Liver (tissue), 9 donors: ENCODE results near the gene VSIG10L. TPM values are rescaled to one million over a fixed set of nuclear protein-coding genes. Genes with fewer than 3 reads are reported as not detected.

Experiments
- DNase-seq: peaks from one replicate; pipeline ENCODE4 v3.0.0-alpha.2; 2017; ENCODE audit warnings: low spot score
- H3K27ac ChIP-seq, 2 donors: one replicate each; pipeline ENCODE4 v1.7.0; 2013; ENCODE audit warnings: inconsistent platforms in 2 of 2, low read length in 2 of 2, control low read depth in 1 of 2, low read depth in 1 of 2, mild to moderate bottlenecking in 1 of 2
- H3K27me3 ChIP-seq, 4 donors: one replicate each; pipeline versions ENCODE4 v1.6.1 to v1.7.0; 2013; ENCODE audit warnings: low read length in 3 of 4, inconsistent platforms in 1 of 4, mild to moderate bottlenecking in 1 of 4, moderate library complexity in 1 of 4; ENCODE audit not compliant: control insufficient read depth in 4 of 4, insufficient read depth in 4 of 4
- H3K36me3 ChIP-seq, 4 donors: one replicate each; pipeline versions ENCODE4 v1.6.1 to v1.7.0; 2013; ENCODE audit warnings: low read length in 3 of 4, mild to moderate bottlenecking in 3 of 4, low read depth in 1 of 4, moderate library complexity in 1 of 4; ENCODE audit not compliant: control insufficient read depth in 4 of 4, insufficient read depth in 3 of 4
- H3K4me1 ChIP-seq, 4 donors: one replicate each; pipeline versions ENCODE4 v1.6.1 to v1.7.0; 2013; ENCODE audit warnings: low read length in 3 of 4, mild to moderate bottlenecking in 3 of 4, moderate library complexity in 1 of 4; ENCODE audit not compliant: control insufficient read depth in 4 of 4, insufficient read depth in 4 of 4
- H3K4me3 ChIP-seq, 3 donors: one replicate each; pipeline versions ENCODE4 v1.6.1 to v1.7.0; 2013; ENCODE audit warnings: low read length in 3 of 3, control low read depth in 1 of 3, low read depth in 1 of 3, mild to moderate bottlenecking in 1 of 3
- H3K9ac ChIP-seq, 2 donors: one replicate each; pipeline ENCODE4 v1.7.0; 2013; ENCODE audit warnings: low read length in 2 of 2, mild to moderate bottlenecking in 2 of 2, moderate library complexity in 2 of 2, control low read depth in 1 of 2, low read depth in 1 of 2
- H3K9me3 ChIP-seq, 4 donors: one replicate each; pipeline versions ENCODE4 v1.6.1 to v1.7.0; 2013; ENCODE audit warnings: low read length in 3 of 4; ENCODE audit not compliant: control insufficient read depth in 4 of 4
- EGR1 ChIP-seq, 2 donors: IDR thresholded peaks; 2 replicates each; pipeline ENCODE4 v1.6.1; 2016 to 2018; ENCODE audit warnings: antibody characterized with exemption in 2 of 2, low read depth in 2 of 2
- FOXA1 ChIP-seq: IDR thresholded peaks from 2 replicates; pipeline ENCODE4 v1.6.1; 2016; ENCODE audit warnings: antibody characterized with exemption
- FOXA2 ChIP-seq: IDR thresholded peaks from 2 replicates; pipeline ENCODE4 v1.6.1; 2016; ENCODE audit warnings: antibody characterized with exemption
- GABPA ChIP-seq, 2 donors: IDR thresholded peaks in 1 of 2; conservative IDR thresholded peaks in 1 of 2; 2 replicates each; pipeline ENCODE4 v1.6.1; 2016; ENCODE audit warnings: antibody characterized with exemption in 2 of 2, mild to moderate bottlenecking in 1 of 2, moderate library complexity in 1 of 2
- HNF4A ChIP-seq, 2 donors: conservative IDR thresholded peaks; 2 replicates each; pipeline ENCODE4 v1.6.1; 2016; ENCODE audit warnings: antibody characterized with exemption in 2 of 2, mild to moderate bottlenecking in 2 of 2
- HNF4G ChIP-seq: IDR thresholded peaks from 2 replicates; pipeline ENCODE4 v1.6.1; 2016; ENCODE audit warnings: antibody characterized with exemption
- JUND ChIP-seq, 2 donors: IDR thresholded peaks; 2 replicates each; pipeline ENCODE4 v1.6.1; 2016; ENCODE audit warnings: antibody characterized with exemption in 2 of 2
- NR2F2 ChIP-seq: IDR thresholded peaks from 2 replicates; pipeline ENCODE4 v1.6.1; 2016; ENCODE audit warnings: antibody characterized with exemption
- RAD21 ChIP-seq, 2 donors: IDR thresholded peaks; 2 replicates each; pipeline ENCODE4 v1.6.1; 2016; ENCODE audit warnings: antibody characterized with exemption in 2 of 2, mild to moderate bottlenecking in 2 of 2
- RXRA ChIP-seq, 2 donors: IDR thresholded peaks; 2 replicates each; pipeline ENCODE4 v1.6.1; 2017 to 2018; ENCODE audit warnings: antibody characterized with exemption in 2 of 2, mild to moderate bottlenecking in 1 of 2
- SP1 ChIP-seq: IDR thresholded peaks from 2 replicates; pipeline ENCODE4 v1.6.1; 2018; ENCODE audit warnings: antibody characterized with exemption, mild to moderate bottlenecking
- TAF1 ChIP-seq: conservative IDR thresholded peaks from 2 replicates; pipeline ENCODE4 v1.6.1; 2016; ENCODE audit warnings: antibody characterized with exemption, mild to moderate bottlenecking
- YY1 ChIP-seq: IDR thresholded peaks from 2 replicates; pipeline ENCODE4 v1.6.1; 2016; ENCODE audit warnings: antibody characterized with exemption, mild to moderate bottlenecking
- WGBS: extraction: QIAGEN DNeasy Blood & Tissue Kit; methylation state at CpG from one replicate; pipeline ENCODE4 v1.1.7; 2013; 5-methylcytosine and 5-hydroxymethylcytosine counted together
- polyA plus RNA-seq, 2 donors: library from polyadenylated mRNA; stranded (reverse) in 1 of 2; unstranded in 1 of 2; fragments of 200-250 nt in 1 of 2; fragments of >200 nt in 1 of 2; fragmentation: Nextera tagmentation in 1 of 2; extraction: Ambion mirVana in 1 of 2; gene quantifications; one replicate each; pipeline versions ENCODE4 v1.2.1 to v1.2.3, GENCODE V29; 2013 to 2015
- total RNA-seq, 2 donors: library from RNA; depleted of rRNA; stranded (reverse); fragments of >200 nt; gene quantifications; one replicate each; pipeline ENCODE4 v1.2.3, GENCODE V29; 2014
- TF ChIP-seq, protein P1 (sequence below): IDR thresholded peaks from 2 replicates; pipeline ENCODE4 v1.6.1; 2016; ENCODE audit warnings: antibody characterized with exemption, mild to moderate bottlenecking
- TF ChIP-seq, protein P2 (sequence below): IDR thresholded peaks from 2 replicates; pipeline ENCODE4 v1.6.1; 2016; ENCODE audit warnings: antibody characterized with exemption
- TF ChIP-seq, protein P3 (sequence below): IDR thresholded peaks from 2 replicates; pipeline ENCODE4 v1.6.1; 2016; ENCODE audit warnings: antibody characterized with exemption
- TF ChIP-seq, protein P4 (sequence below): IDR thresholded peaks from 2 replicates; pipeline ENCODE4 v1.6.1; 2016; ENCODE audit warnings: antibody characterized with exemption
- TF ChIP-seq, protein P5 (sequence below): fragments of 150-350 bp; IDR thresholded peaks from 2 replicates; pipeline ENCODE4 v1.5.1; 2017; ENCODE audit warnings: improper control_type of control experiment, low read depth, low read length; ENCODE audit not compliant: missing input control
- donor health status: healthy.
- donor health status: healthy.
- donor health status: healthy.
- donor health status: healthy.
- donor health status: healthy.

The VSIG10L gene
- total and polyA plus RNA-seq, 4 donors: 0.60 to 1.8 (median 0.83) TPM

DNA sequence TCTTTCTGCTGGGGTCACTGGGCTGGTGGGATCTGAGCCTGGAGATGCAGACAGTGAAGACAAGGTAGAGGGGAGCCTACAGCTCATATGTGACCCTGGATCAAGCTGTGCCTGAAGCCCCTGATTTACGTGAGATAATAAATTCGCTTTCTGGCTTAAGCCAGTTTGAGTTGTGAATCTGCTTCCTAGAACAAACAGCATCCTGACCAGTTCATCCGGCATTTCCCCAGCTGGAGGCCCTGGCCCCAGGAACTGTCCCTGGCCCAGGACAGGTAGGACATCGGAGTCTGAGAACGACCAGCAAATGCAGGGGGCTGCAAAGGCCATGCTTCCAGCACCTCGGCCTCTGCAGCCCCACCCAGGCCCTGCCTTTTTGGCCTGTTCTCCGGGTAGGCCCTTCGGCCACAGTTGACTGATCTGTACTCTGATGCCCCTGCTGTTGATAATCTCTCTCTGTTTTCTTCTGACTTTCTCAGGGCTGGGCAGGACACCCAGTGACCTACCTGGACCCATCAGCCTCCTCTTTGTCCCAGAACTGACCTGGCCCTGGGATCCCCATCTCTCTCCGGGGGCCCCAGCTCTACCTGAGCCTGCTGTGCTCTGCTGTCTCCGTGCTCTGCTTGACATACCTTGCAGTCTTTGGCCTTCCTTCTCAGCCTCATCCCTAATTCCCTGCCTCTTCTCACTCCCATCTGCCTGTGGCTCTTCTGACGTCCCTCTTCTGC, 9.5 kb upstream of the VSIG10L start:
- Histone ChIP-seq H3K36me3 (peaks cover 8 to 29% (median 23%) of the 10 kb centered on the region in 4 donors), H3K4me1 (peaks cover 9 to 45% (median 23%) of the 10 kb centered on the region in 4 donors)

DNA sequence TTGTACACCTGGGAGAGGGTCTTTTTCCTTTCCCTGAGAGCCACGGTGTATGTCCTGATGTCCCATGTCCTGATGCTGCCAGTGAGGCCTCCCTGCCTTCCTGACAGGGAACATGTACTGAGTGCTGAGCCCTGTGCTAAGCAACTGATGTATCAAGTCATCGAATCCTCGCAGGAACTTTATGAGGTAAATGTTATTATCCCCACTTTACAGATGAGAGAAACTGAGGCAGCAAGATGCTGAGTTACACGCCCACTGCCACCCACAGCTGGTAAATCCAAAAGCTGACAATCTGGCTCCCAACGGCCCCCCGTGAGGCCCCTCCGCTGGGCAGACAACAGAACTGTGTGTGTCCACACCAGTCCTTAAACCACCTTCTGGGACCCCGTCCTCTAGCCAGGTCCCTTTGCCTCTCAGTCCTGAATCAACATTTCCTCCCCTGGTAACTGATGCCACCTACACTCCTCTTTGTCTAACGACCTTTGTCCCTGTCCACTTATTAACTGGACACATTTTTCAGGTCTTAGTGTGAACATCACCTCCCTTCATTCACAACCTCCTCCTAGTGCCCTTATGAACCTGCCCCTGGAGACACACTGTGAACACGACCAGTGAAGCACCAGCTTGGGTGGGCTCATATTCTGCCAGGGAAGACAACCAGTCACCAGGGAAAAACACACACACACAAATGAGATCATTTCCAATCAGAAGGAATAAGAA, 5.4 kb upstream of the VSIG10L start:
- peaks cover 6 to 41% (median 28%) of the 10 kb centered on the region in 4 donors for H3K36me3 ChIP-seq
- TF ChIP-seq GABPA (IDR thresholded peaks at IDR 0.05 in 1 of 2, conservative IDR thresholded peaks at IDR 0.05 in 1 of 2) (no peak), EGR1 (IDR thresholded peaks at IDR 0.05; ENCODE audit: low read depth in 2 of 2) (no peak), SP1 (peak; percentile 64), YY1 (no peak), TAF1 (no peak), RXRA (IDR thresholded peaks at IDR 0.05) (peak; percentile 47 to 79), NR2F2 (no peak), FOXA2 (no peak), HNF4G (peak; percentile 57), HNF4A (conservative IDR thresholded peaks at IDR 0.05) (peak; percentile 79 to 85), RAD21 (IDR thresholded peaks at IDR 0.05) (no peak), FOXA1 (no peak), JUND (IDR thresholded peaks at IDR 0.05) (peak in 1 of 2 donors; percentile 55)
- TF ChIP-seq, protein P1, sequence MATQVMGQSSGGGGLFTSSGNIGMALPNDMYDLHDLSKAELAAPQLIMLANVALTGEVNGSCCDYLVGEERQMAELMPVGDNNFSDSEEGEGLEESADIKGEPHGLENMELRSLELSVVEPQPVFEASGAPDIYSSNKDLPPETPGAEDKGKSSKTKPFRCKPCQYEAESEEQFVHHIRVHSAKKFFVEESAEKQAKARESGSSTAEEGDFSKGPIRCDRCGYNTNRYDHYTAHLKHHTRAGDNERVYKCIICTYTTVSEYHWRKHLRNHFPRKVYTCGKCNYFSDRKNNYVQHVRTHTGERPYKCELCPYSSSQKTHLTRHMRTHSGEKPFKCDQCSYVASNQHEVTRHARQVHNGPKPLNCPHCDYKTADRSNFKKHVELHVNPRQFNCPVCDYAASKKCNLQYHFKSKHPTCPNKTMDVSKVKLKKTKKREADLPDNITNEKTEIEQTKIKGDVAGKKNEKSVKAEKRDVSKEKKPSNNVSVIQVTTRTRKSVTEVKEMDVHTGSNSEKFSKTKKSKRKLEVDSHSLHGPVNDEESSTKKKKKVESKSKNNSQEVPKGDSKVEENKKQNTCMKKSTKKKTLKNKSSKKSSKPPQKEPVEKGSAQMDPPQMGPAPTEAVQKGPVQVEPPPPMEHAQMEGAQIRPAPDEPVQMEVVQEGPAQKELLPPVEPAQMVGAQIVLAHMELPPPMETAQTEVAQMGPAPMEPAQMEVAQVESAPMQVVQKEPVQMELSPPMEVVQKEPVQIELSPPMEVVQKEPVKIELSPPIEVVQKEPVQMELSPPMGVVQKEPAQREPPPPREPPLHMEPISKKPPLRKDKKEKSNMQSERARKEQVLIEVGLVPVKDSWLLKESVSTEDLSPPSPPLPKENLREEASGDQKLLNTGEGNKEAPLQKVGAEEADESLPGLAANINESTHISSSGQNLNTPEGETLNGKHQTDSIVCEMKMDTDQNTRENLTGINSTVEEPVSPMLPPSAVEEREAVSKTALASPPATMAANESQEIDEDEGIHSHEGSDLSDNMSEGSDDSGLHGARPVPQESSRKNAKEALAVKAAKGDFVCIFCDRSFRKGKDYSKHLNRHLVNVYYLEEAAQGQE: peak; percentile 38
- TF ChIP-seq, protein P2, sequence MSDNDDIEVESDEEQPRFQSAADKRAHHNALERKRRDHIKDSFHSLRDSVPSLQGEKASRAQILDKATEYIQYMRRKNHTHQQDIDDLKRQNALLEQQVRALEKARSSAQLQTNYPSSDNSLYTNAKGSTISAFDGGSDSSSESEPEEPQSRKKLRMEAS: no peak
- TF ChIP-seq, protein P3, sequence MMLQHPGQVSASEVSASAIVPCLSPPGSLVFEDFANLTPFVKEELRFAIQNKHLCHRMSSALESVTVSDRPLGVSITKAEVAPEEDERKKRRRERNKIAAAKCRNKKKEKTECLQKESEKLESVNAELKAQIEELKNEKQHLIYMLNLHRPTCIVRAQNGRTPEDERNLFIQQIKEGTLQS: no peak
- TF ChIP-seq, protein P4, sequence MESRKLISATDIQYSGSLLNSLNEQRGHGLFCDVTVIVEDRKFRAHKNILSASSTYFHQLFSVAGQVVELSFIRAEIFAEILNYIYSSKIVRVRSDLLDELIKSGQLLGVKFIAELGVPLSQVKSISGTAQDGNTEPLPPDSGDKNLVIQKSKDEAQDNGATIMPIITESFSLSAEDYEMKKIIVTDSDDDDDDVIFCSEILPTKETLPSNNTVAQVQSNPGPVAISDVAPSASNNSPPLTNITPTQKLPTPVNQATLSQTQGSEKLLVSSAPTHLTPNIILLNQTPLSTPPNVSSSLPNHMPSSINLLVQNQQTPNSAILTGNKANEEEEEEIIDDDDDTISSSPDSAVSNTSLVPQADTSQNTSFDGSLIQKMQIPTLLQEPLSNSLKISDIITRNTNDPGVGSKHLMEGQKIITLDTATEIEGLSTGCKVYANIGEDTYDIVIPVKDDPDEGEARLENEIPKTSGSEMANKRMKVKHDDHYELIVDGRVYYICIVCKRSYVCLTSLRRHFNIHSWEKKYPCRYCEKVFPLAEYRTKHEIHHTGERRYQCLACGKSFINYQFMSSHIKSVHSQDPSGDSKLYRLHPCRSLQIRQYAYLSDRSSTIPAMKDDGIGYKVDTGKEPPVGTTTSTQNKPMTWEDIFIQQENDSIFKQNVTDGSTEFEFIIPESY: no peak
- TF ChIP-seq, protein P5, sequence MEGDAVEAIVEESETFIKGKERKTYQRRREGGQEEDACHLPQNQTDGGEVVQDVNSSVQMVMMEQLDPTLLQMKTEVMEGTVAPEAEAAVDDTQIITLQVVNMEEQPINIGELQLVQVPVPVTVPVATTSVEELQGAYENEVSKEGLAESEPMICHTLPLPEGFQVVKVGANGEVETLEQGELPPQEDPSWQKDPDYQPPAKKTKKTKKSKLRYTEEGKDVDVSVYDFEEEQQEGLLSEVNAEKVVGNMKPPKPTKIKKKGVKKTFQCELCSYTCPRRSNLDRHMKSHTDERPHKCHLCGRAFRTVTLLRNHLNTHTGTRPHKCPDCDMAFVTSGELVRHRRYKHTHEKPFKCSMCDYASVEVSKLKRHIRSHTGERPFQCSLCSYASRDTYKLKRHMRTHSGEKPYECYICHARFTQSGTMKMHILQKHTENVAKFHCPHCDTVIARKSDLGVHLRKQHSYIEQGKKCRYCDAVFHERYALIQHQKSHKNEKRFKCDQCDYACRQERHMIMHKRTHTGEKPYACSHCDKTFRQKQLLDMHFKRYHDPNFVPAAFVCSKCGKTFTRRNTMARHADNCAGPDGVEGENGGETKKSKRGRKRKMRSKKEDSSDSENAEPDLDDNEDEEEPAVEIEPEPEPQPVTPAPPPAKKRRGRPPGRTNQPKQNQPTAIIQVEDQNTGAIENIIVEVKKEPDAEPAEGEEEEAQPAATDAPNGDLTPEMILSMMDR: no peak
- peaks cover 2 to 29% (median 12%) of the 10 kb centered on the region in 4 donors for H3K4me1 ChIP-seq
- H3K27ac ChIP-seq: peak overlapping the region in 1 of 2 donors; percentile 4
- WGBS: 75% methylated on average over 10 of the region's 10 CpGs
- H3K9me3 ChIP-seq: no peaks in the 10 kb centered on the region
- DNase-seq: no peak
- no peaks in the 10 kb centered on the region for H3K27me3 ChIP-seq
- H3K9ac ChIP-seq: no peak overlapping the region
- no peak overlapping the region for H3K4me3 ChIP-seq

More for the DNA sequence above, 9.5 kb upstream of the VSIG10L start:
- H3K9ac ChIP-seq: no peak overlapping the region
- no peak for DNase-seq
- H3K27me3 ChIP-seq: no peaks in the 10 kb centered on the region
- H3K9me3 ChIP-seq: no peaks in the 10 kb centered on the region
- no peak overlapping the region for H3K4me3 ChIP-seq
- H3K27ac ChIP-seq: peak overlapping the region; percentile 62 to 63
- TF ChIP-seq HNF4A (conservative IDR thresholded peaks at IDR 0.05) (no peak), HNF4G (no peak), TAF1 (no peak)
- TF ChIP-seq, protein P5: no peak
- WGBS: 97% methylated on average over 11 of the region's 11 CpGs
